HG03457 (cell line): Measurements from ENCODE around the gene GNE.
"Not testable (repeated sequence)": the region's sequence is repeated elsewhere in the genome, so short reads cannot be mapped to it uniquely, and the experiment has no call there.

Experiments used
- ATAC-seq: cut with Tn5 transposase; IDR thresholded peaks from one replicate; pipeline ENCODE4 v1.9.1; 2021; ENCODE audit warnings: moderate number of reproducible peaks; ENCODE audit not compliant: unreplicated experiment

The GNE gene, protein sequence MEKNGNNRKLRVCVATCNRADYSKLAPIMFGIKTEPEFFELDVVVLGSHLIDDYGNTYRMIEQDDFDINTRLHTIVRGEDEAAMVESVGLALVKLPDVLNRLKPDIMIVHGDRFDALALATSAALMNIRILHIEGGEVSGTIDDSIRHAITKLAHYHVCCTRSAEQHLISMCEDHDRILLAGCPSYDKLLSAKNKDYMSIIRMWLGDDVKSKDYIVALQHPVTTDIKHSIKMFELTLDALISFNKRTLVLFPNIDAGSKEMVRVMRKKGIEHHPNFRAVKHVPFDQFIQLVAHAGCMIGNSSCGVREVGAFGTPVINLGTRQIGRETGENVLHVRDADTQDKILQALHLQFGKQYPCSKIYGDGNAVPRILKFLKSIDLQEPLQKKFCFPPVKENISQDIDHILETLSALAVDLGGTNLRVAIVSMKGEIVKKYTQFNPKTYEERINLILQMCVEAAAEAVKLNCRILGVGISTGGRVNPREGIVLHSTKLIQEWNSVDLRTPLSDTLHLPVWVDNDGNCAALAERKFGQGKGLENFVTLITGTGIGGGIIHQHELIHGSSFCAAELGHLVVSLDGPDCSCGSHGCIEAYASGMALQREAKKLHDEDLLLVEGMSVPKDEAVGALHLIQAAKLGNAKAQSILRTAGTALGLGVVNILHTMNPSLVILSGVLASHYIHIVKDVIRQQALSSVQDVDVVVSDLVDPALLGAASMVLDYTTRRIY

DNA sequence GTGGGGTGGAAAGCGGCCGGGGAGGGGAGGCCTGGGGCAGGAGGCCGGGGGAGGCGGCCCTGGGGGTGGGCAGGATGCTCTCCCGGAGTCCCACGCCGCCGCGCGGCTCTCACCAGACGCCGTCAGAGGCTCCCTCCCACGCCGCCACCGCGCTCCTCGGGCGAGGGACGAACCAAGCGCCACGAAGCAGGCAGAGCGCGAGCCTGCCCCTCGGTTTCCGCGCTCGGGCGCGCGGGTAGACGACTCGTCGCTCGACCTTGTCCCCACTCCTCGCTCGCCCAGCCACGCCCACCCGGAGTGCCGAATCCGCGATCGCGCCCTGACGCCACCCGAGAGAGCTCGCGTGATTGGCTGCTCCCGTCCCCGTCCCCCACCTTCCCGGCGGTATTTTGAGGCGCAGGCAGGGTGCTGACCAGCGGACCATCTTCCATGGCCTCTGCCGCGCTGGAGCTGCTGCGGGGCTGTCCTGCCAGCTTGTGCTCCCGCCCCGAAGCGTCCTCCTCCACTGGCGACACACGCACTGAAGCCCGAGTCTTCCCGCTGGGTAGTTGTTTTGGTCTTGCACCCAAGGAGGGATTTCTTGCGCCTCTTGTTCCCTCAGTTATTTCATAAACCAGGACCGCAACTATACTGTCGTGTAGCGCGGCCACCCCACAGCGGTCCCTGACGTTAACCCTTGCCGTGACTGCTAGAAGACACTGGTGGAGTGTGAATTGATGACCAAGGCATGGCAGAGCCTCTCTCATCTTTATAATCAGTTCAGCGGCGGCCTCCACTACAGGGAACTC, at the start of gene GNE:
GNE (minus strand) TSS at position 241 of the 788 bp plus-strand sequence. CDS start 9,093 bp downstream, outside the sequence.
- ATAC-seq: peak; percentile 74

DNA sequence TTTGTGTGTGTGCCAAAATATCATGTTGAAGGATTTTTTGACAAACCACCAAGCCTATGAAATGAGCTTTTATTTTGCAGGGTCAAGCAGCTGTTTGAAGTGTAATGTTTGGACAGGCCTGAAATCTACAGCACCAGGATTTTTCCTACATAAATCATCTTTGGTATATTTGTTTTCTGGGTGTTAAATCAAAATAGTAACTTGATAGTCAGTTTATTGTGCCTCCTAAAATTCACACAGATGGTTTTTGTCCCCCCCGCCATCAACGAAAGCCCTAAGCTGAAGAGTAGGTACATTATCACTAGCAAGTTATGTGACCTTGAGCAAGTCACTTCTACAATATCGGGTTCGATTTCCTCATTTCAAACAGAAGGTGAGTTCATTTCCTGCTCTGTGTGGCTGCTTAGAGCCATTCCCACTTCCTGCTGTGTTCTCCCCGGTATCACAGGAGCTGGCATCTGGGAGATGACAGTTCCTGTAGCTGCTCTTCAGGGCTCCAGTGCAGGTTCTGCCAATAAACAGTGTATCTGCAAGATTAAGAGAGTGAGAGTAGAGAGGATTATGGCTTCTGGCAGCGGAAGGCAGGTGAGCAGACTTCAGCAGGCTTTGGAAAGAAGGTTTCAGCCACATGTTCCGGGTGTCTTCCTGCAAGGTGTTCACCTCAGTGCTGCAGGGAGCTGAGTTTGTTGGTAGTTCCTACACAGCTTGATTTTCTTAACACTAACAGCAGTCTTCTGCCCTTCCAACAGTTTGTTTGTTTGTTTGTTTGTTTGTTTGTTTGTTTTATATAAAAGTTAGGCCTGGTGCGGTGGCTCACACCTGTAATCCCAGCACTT, 48.4 kb upstream of the GNE start:
- ATAC-seq: no peak

DNA sequence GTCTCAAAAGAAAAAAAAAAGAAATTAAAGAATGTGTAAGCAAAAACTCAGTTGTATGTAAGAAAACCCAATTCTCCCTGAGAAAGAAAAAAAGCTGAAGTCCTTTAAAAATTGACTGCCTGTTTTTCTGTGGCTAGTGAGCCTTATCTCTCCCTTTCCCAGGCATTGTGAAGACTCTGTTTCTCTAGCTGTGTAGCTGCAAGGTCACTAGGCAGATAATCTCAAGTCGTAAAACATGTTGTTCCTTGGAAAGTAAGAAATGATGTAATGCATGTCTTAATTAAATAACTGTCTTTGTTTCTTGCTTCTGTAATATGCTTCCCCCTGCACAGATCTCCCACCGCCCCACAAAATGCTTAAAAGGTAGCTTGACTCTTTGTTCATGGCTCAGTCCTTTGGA, 46.1 kb upstream of the GNE start:
- ATAC-seq: not testable (repeated sequence)

DNA sequence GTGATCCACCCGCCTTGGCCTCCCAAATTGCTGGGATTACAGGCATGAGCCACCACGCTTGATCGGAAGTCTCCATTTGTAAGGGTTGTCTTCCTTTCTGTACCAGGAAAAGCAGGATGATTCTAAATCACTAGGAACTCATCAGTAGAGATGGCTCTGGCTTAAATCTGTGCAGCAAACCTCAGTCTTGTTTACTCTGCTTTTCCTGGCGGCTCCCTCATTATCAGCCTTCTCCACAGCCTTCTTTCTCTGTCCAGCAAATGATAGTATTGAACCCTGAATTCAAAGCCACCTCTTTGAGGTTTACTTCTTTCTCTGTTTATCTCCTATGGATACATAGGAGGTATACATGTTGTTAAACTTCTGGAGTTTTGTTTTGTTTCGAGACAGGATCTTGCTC, 43.0 kb upstream of the GNE start:
- no peak for ATAC-seq

DNA sequence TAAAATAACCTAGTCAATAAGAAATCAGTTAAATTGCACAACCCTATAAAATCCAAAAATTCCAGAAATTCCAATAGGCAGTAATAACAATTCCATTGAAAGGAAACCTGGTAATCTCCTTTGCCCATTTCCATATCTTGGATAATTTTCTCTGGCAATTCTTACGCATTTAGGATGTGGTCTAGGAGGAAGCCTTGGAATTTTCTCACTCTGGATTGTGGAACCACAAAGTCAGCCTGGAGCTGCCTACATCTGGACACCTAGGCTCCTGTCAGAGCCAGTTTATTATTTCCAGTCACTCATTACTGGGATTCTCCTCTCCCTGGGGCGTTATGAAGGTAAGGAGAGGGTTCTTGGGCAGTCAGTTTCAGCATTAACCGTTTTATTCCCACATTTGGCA, 40.3 kb upstream of the GNE start:
- no peak for ATAC-seq

DNA sequence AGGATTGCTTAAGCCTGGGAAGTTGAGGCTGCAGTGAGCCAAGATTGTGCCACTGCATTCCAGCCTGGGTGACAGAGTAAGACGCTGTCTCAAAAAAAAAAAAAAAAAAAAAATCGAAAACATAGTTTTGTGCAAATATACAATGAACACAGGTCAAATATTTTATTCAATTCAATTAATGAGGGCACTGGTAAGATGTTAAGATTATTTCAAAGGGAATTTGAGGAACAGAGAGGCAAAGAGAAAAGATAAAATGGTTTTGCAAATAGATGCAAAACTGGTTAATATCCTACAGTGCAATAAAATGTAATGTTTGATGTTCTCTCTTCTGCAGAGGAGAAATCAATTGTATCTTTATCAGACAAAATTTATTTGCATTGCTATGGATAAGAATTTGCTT, 39.5 kb upstream of the GNE start:
- no peak for ATAC-seq

DNA sequence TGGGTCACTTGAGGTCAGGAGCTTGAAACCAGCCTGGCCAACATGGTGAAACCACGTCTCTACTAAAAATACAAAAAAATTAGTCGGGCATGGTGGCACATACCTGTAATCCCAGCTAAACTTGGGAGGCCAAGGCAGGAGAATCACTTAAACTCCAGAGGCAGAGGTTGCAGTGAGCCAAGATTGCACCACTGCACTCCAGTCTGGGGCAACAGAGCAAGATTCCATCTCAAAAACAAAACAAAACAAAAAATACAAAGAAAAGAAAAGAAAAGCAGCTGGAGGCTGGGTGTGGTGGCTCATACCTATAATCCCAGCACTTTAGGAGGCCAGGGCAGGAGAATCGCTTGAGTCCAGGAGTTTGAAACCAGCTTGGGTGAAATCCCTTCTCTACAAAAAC, 36.7 kb upstream of the GNE start:
- not testable (repeated sequence) for ATAC-seq

DNA sequence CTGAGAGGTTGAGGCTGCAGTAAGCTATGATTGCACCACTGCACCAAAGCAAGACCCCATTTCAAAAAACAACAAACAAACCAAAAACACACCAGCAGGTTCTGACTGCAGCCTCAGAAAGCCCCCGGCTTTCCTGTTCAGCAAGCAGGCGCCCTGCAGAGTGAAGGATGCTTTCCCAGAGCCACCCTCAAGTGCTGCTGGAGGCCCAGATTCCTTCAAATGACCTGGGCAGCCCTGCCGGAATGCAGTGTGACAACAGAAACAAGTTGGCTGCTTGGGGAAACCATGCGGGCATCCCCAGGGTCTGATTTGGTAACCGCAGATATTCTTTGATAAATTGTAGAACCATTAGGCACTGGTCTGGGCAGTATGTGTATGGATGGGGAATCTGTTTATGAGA, 35.7 kb upstream of the GNE start:
- ATAC-seq: no peak

DNA sequence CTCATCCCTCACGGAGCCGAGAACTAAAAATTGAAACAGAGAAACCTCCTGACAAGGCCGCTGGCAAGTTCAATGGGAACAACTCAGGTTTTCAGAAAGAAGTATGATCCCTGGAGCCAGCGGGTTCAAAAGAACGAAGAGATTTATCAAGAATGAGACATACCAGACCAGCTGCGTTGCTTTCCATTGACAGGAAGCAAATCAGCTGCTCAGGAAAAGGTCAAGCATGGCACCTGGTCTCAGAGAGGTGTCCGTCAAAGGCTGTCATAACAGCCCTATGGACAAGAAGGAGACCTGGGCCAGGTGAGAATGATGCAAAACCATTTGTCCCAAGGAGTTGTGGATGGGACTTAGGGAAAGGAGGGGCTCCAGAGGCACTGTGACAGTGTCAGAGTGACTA, 34.9 kb upstream of the GNE start:
- no peak for ATAC-seq

DNA sequence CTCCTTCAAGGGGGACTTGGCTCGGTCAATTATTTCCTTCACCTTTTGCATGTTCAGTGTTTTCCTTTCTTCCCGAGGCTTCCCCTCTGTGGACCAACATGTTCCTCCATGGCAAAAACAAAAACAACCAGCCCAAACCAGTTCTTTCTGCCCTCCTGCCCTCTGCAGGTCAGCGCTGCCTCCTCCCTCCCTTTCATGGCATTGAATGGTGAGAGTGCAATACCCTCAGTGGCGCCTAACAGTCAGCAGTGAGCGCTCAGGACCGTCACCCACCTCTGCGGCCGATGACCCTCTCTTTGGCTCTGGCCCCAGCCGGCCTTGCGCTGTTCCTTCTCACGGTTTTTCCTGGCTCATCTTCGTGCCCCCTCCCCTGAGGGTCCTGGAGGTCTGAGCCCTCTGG, 34.4 kb upstream of the GNE start:
- no peak for ATAC-seq

DNA sequence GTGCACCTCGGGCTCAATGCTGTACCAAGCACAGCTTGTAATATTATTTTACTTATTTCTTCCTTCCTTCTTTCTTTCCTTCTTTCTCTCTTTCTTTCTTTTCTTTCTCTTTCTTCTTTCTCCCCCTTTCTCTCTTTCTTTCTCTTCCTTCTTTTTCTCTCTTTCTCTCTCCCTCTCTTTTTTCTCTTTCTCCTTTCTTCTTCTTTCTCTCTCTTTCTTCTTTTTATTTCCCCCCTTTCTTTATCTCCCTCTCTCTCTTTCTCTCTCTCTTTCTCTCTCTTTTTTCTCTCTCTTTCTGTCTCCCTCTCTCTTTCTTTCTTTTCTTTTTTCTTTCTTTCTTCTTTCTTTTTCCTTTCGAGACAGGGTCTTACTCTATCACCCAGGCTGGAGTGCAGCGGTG, 32.7 kb upstream of the GNE start:
- no peak for ATAC-seq

DNA sequence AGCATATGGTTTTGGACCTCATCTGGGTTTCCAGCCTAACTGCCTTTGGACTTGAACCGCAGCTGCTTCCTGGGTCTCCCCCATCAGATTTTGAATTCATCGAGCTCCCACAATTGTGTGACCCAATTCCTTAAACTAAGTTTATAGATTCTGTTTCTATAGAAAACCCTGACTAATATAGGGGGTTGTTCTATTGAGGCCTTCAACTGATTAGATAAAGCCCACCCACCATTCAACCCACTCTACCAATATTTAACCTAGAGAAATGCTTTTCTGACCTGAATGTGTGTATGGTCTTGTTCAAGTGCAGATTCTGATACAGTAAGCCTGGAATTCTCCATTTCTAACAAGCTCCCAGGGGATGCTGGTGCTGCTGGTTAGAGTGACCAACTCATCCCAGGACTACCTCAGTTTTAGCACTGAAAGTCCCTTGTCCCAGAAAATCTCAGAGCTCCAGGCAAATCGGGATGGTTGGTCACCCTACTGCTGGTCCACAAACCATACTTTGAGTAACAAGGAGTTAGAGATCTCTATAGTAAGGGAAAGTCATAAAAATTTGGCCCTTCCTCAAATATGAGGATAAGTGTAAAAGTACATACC, 31.7 kb upstream of the GNE start:
- no peak for ATAC-seq

DNA sequence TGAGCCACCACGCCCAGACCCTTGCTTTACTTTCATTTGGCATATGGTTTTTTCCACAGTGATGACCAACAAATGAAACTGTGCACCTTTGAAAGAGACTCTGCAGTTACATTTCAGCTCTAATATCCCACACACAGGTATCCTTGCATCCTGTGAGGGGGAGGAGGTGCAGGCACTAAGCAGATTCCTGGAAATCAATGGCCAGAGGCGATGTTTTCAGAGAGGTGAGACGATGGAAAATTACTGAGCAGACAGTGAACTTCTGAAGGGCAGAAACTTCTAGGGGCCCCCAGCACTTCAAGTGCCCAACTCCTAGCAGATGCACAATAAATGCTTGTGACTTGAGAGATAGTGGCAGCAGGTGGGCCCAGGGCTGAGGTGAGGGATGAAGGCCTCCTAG, 29.8 kb upstream of the GNE start:
- ATAC-seq: no peak

DNA sequence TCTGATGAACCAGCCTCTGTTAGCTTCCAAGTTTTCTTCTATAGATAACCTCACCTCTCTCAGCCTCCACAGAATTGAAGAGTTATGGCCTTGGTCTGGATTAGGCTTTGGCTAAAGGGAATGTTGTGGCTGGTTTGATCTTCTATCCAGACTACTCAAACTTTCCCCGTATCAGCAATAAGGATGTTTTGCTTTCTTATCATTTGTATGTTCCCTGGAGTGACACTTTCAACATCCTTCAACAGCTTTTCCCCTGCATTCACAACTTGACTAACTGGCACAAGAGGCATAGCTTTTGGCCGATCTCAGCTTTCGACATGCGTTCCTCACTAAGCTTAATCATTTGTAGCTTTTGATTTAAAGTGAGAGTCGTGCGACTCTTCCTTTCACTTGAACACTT, 28.1 kb upstream of the GNE start:
- ATAC-seq: no peak

DNA sequence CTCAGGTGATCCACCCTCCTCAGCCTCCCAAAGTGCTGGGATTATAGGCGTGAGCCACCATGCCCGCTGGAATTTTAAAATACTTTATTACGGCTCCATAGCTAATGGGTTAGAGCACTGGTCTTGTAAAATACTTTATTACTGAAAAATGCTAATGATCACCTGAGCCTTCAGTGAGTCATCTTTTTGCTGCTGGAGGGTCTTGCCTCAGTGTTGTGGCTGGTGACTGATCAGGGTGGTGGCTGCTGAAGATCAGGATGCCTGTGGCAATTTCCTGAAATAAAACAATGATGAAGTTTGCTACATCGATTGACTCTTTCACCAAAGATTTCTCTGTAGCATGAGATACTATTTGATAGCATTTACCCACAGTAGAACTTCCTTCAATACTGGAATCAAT, 26.0 kb upstream of the GNE start:
- no peak for ATAC-seq

DNA sequence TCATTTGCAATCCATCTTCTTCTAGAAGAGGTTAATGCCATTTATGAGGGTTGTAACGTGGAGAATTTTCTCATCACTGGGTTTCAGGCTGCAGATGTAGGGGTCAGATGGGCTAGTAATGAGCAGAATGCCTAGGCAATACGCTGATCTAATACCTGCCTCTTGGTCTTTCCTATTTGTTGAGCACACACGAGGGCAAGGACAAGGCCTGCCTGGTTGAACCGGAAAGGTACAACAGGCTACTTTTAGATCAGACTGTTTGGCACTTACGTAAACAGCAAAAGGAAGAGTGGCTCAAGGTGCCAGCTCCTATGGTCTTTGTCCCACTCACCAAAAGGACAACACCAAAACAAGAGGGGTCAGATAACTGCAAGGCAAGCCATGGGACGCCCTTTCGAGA, 24.0 kb upstream of the GNE start:
- no peak for ATAC-seq

DNA sequence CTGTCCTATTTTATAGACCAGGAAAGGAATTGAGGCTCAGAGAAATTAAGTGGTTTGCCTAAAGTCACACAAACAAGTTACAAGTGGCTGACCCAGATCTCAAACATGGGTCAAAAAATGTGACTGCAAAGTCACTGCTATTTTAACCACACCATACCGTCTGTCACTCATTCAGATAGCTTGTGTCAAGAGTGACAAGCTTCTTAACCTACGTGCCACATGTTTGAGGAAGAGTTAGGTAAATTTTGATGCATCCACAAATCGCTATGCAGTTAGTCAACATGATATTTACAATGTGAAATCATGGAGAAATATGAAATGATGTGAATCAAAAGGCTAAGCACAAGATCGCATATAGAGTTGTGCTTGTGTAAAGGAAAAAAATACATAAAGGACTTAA, 22.7 kb upstream of the GNE start:
- ATAC-seq: no peak

DNA sequence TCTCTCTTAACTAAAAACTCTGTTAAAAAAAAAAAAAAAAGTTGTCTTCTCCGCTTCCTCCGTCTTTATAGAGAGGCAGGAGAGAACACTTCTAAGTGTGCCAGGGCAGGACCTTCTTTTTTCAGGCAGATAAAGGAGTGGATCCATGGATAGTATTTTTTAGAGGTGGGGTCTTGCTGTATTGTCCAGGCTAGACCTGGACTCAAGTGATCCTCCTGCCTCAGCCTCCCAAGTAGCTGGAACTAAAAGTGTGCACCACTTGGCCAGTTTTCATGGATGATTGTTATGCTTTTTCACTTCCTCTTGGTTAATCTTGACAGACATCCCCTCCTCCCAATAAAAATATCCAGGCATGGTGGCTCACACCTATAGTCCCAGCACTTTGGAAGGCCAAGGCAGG, 20.0 kb upstream of the GNE start:
- no peak for ATAC-seq

DNA sequence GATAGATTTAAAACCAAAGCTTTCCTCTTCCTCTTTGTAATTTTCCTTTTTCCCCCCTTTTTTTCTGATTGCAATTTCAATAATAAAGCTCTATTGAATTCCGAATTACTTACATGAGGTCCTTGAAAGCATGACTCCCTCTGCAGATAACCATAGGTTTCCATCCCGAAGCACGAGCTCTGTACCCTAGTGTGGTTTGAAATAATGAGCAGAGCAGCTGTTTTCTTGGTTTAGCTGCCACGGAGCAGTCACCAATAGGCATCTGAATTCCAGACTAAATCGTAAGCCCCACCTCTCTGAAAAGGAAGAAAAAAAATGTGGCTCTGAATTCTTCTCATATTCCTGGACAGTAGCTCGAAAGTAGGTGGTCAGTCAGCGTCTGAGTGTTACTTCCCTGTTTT, 18.5 kb upstream of the GNE start:
- no peak for ATAC-seq

DNA sequence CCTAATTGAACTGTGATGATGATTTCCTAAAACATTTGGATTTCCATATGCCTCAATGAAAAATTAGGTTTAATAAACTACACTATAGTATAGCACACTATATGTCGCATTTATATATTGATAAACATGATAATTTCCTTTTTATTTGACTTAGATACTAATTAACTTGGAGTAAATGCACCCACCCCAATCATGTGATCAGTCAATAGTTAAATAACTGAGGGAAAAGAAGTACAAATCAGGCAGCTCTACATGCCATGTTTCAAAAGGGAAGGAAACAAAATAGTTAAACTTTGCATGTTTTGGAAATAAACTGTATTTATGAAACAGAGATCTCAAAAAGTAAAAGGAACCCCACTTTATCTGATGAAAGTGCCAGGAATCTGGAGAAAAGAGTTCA, 18.0 kb upstream of the GNE start:
- ATAC-seq: no peak
